ENCODE data around the gene NOP56.

Gene NOP56

GRCh38 chr20:2703716-2704475, 51.5 kb downstream of the NOP56 start:
- DNase-seq (ENCODE audit: low read depth in 2 of 2), result no peak

- DNase-seq (ENCODE audit: low read depth in 2 of 2), result no peak
These were observed 53.7 kb downstream of the NOP56 start for GRCh38 chr20:2705931-2706645.

- DNase-seq (ENCODE audit: low read depth in 2 of 2), result no peak
These were observed 54.4 kb downstream of the NOP56 start for GRCh38 chr20:2706688-2707352.

- no peak for DNase-seq (ENCODE audit: low read depth in 2 of 2)
These were observed 55.1 kb downstream of the NOP56 start for GRCh38 chr20:2707353-2708072.
